Sigmoid colon (tissue), 7 donors: ENCODE measurements around the gene ACP5. TPM values are rescaled to one million over a fixed set of nuclear protein-coding genes. Genes with fewer than 3 reads are reported as not detected.
A peak's percentile ranks its signal among the peaks of the same experiment; 100 is the strongest.

Experiments
- DNase-seq: peaks from one replicate; pipeline ENCODE4 v3.0.0-alpha.2; 2019
- H3K27ac ChIP-seq, 4 donors: fragments of 200-600 bp; sonication (generic); one replicate each; pipeline ENCODE4 v1.5.1; 2016 to 2019; ENCODE audit warnings: mild to moderate bottlenecking in 1 of 4
- H3K27me3 ChIP-seq, 3 donors: fragments of 200-600 bp; sonication (generic); one replicate each; pipeline ENCODE4 v1.5.1; 2019; ENCODE audit warnings: mild to moderate bottlenecking in 1 of 3
- H3K36me3 ChIP-seq, 4 donors: fragments of 200-600 bp; sonication (generic); one replicate each; pipeline ENCODE4 v1.5.1; 2016 to 2019
- H3K4me1 ChIP-seq, 4 donors: fragments of 200-600 bp; sonication (generic); one replicate each; pipeline ENCODE4 v1.5.1; 2017 to 2019
- H3K4me3 ChIP-seq, 4 donors: fragments of 200-600 bp; sonication (generic); one replicate each; pipeline ENCODE4 v1.5.1; 2017 to 2019; ENCODE audit warnings: mild to moderate bottlenecking in 2 of 4, moderate library complexity in 1 of 4
- H3K9me3 ChIP-seq, 4 donors: fragments of 200-600 bp in 3 of 4; sonication (generic) in 3 of 4; one replicate each; pipeline versions ENCODE4 v1.5.1 to v1.6.1; 2013 to 2019
- CTCF ChIP-seq, 4 experiments: fragments of 450-650 bp in 3 of 4; fragments of 200-600 bp in 1 of 4; IDR thresholded peaks; one replicate each; pipeline ENCODE4 v1.5.1; 2016 to 2019; ENCODE audit warnings: antibody characterized with exemption in 4 of 4, mild to moderate bottlenecking in 3 of 4, moderate library complexity in 2 of 4
- EP300 ChIP-seq, 4 donors: sonication (generic); formaldehyde crosslinking; IDR thresholded peaks; one replicate each; pipeline ENCODE4 v1.6.1; 2017; ENCODE audit warnings: antibody characterized with exemption in 4 of 4
- POLR2A ChIP-seq, 2 donors: fragments of 450-650 bp; IDR thresholded peaks; one replicate each; pipeline ENCODE4 v1.6.1; 2016; ENCODE audit warnings: antibody characterized with exemption in 2 of 2, mild to moderate bottlenecking in 2 of 2, moderate library complexity in 2 of 2
- POLR2AphosphoS5 ChIP-seq, 4 donors: sonication (generic); formaldehyde crosslinking; IDR thresholded peaks; one replicate each; pipeline ENCODE4 v1.6.1; 2017; ENCODE audit warnings: antibody characterized with exemption in 4 of 4
- WGBS, 2 donors: extraction: QIAGEN DNeasy Blood & Tissue Kit; methylation state at CpG; one replicate each; pipeline ENCODE4 v1.1.7; 2013; 5-methylcytosine and 5-hydroxymethylcytosine counted together
- intact Hi-C: fragments of 100-400 bp; cut with DNase I; formaldehyde crosslinking; loops from one replicate; pipeline ENCODE4 v1.15.1; 2023
- polyA plus RNA-seq, 3 donors: library from polyadenylated mRNA; stranded (reverse); fragments of 200-250 nt; gene quantifications; one replicate each; pipeline ENCODE4 v1.2.3, GENCODE V29; 2013
- total RNA-seq, 4 donors: library from RNA; depleted of rRNA; stranded (reverse); fragments of >200 nt; gene quantifications; one replicate each; pipeline ENCODE4 v1.1.0, GENCODE V29; 2016
- donor health status: healthy with polysubstance abuse.
- donor health status: Bipolar disorder and iron deficiency.
- donor health status: healthy.

ACP5 gene
- total and polyA plus RNA-seq, 7 donors: 7.6 to 266 (median 23.5) TPM

- peaks cover 0 to 13% (median 9%) of the 10 kb centered on the region in 4 donors for H3K4me1 ChIP-seq
- peak overlapping the region in 1 of 4 donors; percentile 43 for H3K27ac ChIP-seq
- intact Hi-C loops: no loop called here
Observed at GRCh38 chr19:11581740-11582139, 4.3 kb upstream of the ACP5 start.

DNA sequence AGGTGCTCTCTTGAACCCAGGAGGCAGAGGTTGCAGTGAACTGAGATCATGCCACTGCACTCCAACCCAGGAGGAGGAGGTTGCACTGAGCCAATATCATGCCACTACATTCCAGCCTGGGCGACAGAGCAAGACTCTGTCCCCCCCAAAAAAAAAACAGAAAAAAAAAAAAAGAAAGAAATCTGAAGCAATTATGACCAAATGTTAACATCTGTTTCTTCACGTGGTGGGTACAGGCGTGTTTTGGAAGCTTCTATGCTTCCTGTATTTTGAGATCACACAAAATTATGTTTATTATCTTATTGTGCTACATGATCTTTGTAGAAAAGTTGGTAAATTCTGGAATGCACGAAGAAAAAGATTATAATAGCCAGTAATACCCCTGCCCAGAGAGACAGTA is 2.7 kb upstream of the ACP5 start:
- no peaks in the 10 kb centered on the region for H3K36me3 ChIP-seq
- H3K27me3 ChIP-seq: peaks cover 6 to 23% (median 15%) of the 10 kb centered on the region in 3 donors
- intact Hi-C loops: no loop called here
- no peaks in the 10 kb centered on the region for H3K9me3 ChIP-seq
- peaks cover 0 to 13% (median 9%) of the 10 kb centered on the region in 4 donors for H3K4me1 ChIP-seq
- no peak for DNase-seq
- WGBS, 2 donors: 63 to 77% methylated on average over 4 of the region's 4 CpGs
- H3K4me3 ChIP-seq: no peak overlapping the region
- no peak for TF ChIP-seq CTCF (IDR thresholded peaks at IDR 0.05)
- TF ChIP-seq EP300 (IDR thresholded peaks at IDR 0.05): no peak
- TF ChIP-seq POLR2AphosphoS5 (IDR thresholded peaks at IDR 0.05): no peak
- TF ChIP-seq POLR2A (IDR thresholded peaks at IDR 0.05): no peak
- H3K27ac ChIP-seq: no peak overlapping the region

More at GRCh38 chr19:11581740-11582139, 4.3 kb upstream of the ACP5 start:
- H3K27me3 ChIP-seq: peaks cover 6 to 23% (median 15%) of the 10 kb centered on the region in 3 donors
- TF ChIP-seq EP300 (IDR thresholded peaks at IDR 0.05) (no peak), POLR2AphosphoS5 (IDR thresholded peaks at IDR 0.05) (no peak), POLR2A (IDR thresholded peaks at IDR 0.05) (no peak), CTCF (IDR thresholded peaks at IDR 0.05) (no peak)
- no peak overlapping the region for H3K4me3 ChIP-seq
- DNase-seq: no peak
- 18 to 43% methylated on average over 3 of the region's 3 CpGs for WGBS, 2 donors
- H3K36me3 ChIP-seq: no peaks in the 10 kb centered on the region
- H3K9me3 ChIP-seq: no peaks in the 10 kb centered on the region

GRCh38 chr19:11578258-11579142 is 1.1 kb upstream of the ACP5 start:
- WGBS, 2 donors: 6 to 7% methylated on average over 62 of the region's 62 CpGs
- TF ChIP-seq CTCF (IDR thresholded peaks at IDR 0.05): no peak
- no peak for TF ChIP-seq POLR2A (IDR thresholded peaks at IDR 0.05)
- H3K27me3 ChIP-seq: peaks cover 6 to 23% (median 15%) of the 10 kb centered on the region in 3 donors
- H3K36me3 ChIP-seq: no peaks in the 10 kb centered on the region
- no peaks in the 10 kb centered on the region for H3K9me3 ChIP-seq
- intact Hi-C loops: no loop called here
- peak overlapping the region; percentile 8 to 46 (median 32) for H3K4me3 ChIP-seq
- peaks cover 0 to 13% (median 9%) of the 10 kb centered on the region in 4 donors for H3K4me1 ChIP-seq
- peak; percentile 80 for DNase-seq
- H3K27ac ChIP-seq: peak overlapping the region in 3 of 4 donors; percentile 35 to 59 (median 50)

DNA sequence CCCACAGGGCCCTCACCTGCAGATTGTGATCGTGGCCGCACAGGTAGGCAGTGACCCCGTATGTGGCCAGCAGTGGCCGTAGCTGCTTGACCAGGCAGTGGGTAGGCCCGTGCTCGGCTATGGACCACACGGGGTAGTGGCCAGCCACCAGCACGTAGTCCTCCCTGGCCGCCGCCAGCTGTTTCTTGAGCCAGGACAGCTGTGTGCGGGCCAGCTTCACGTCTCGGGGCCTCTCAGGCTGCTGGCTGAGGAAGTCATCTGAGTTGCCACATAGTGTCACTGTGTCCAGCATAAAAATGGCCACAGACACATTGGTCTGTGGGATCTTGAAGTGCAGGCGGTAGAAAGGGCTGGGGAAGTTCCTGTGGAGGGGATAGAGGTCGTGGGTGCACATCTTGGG is 1.2 kb downstream of the ACP5 start:
- no peak for DNase-seq
- Histone ChIP-seq H3K4me1 (peaks cover 0 to 13% (median 9%) of the 10 kb centered on the region in 4 donors), H3K27me3 (peaks cover 6 to 23% (median 15%) of the 10 kb centered on the region in 3 donors), H3K36me3 (no peaks in the 10 kb centered on the region), H3K4me3 (no peak overlapping the region), H3K27ac (no peak overlapping the region), H3K9me3 (no peaks in the 10 kb centered on the region)
- 87 to 88% methylated on average over 15 of the region's 15 CpGs for WGBS, 2 donors
- intact Hi-C loops: no loop called here
- TF ChIP-seq POLR2A (IDR thresholded peaks at IDR 0.05): no peak
- TF ChIP-seq EP300 (IDR thresholded peaks at IDR 0.05): no peak
- no peak for TF ChIP-seq CTCF (IDR thresholded peaks at IDR 0.05)
- TF ChIP-seq POLR2AphosphoS5 (IDR thresholded peaks at IDR 0.05): no peak
